Activated naive CD8-positive, alpha-beta T cell treated with anti-CD3 and anti-CD28 coated beads, Interleukin-2, amount 10 ng/mL, durations not matched to agents 7 days and 5 days (primary cell): ENCODE measurements around the gene CCDC146. TPM values are rescaled to one million over a fixed set of nuclear protein-coding genes. Genes with fewer than 3 reads are reported as not detected.
"Not testable (repeated sequence)": the region's sequence is repeated elsewhere in the genome, so short reads cannot be mapped to it uniquely, and the experiment has no call there.

Source experiments
- ATAC-seq: fragments of 150-1000 bp; cut with Tn5 transposase; one replicate; pipeline ENCODE4 v1.10.0; 2021; ENCODE audit warnings: low read depth, moderate library complexity
- POLR2A ChIA-PET: fragments of 350-600 bp; sonication (Branson Sonifier 250); formaldehyde crosslinking; loops from one replicate; lab custom pipeline; 2021; ENCODE audit warnings: antibody characterized with exemption; lab: Charles Lee
- DNase-seq: peaks from one replicate; pipeline ENCODE4 v3.0.0; 2021
- H3K27ac Mint-ChIP-seq: one replicate; pipeline ENCODE4 v1.8.0; 2022; ENCODE audit warnings: mild to moderate bottlenecking, mixed read lengths
- H3K27me3 Mint-ChIP-seq: one replicate; pipeline ENCODE4 v1.8.0; 2022; ENCODE audit warnings: mild to moderate bottlenecking, moderate library complexity, mixed read lengths
- H3K36me3 Mint-ChIP-seq: one replicate; pipeline ENCODE4 v1.8.0; 2021; ENCODE audit warnings: mild to moderate bottlenecking, mixed read lengths
- H3K4me1 Mint-ChIP-seq: one replicate; pipeline ENCODE4 v1.8.0; 2021; ENCODE audit warnings: mixed read lengths
- H3K4me3 Mint-ChIP-seq: one replicate; pipeline ENCODE4 v1.8.0; 2022; ENCODE audit warnings: mild to moderate bottlenecking, moderate library complexity, mixed read lengths
- H3K9me3 Mint-ChIP-seq: one replicate; pipeline ENCODE4 v1.8.0; 2021; ENCODE audit warnings: mixed read lengths
- total RNA-seq, 2 experiments: library from RNA; stranded (reverse); gene quantifications; one replicate each; pipeline ENCODE4 v1.2.3, GENCODE V29; 2021

Gene CCDC146
- total RNA-seq, 2 experiments from 2014 or later = 9.9 to 10.8 TPM

GRCh38 chr7:77199013-77199966 lies 76.9 kb downstream of the CCDC146 start, which contains the start of gene FGL2:
TSS of gene FGL2 (minus strand) at chr7:77199819. CDS start at chr7:77199793, 26 bp downstream.
- Mint-ChIP-seq H3K4me3 (peak within 1 kb of the TSS; percentile 93), H3K9me3 (no peaks in the 10 kb centered on the region), H3K4me1 (peaks cover 44% of the 10 kb centered on the region), H3K27me3 (no peaks in the 10 kb centered on the region), H3K36me3 (peaks cover 6% of the 10 kb centered on the region), H3K27ac (peak within 1 kb of the TSS; percentile 94)
- ATAC-seq (peak; percentile 86), DNase-seq (peak; percentile 53)
- POLR2A ChIA-PET = interaction anchor here (1.1 to 1.7 kb wide), 4 partner anchors 9 to 48 kb away, joined by 3 to 4 read pairs (median 3); no protein-coding TSS in a partner anchor

- H3K4me3 Mint-ChIP-seq = peak overlapping the region; percentile 93
- peak overlapping the region; percentile 94 for H3K27ac Mint-ChIP-seq
- DNase-seq (no peak), ATAC-seq (no peak)
- H3K36me3 Mint-ChIP-seq = peaks cover 6% of the 10 kb centered on the region
- POLR2A ChIA-PET = interaction anchor here (0.9 to 1.7 kb wide), 3 partner anchors 17 to 47 kb away, joined by 3 to 4 read pairs (median 3); no protein-coding TSS in a partner anchor
- no peaks in the 10 kb centered on the region for H3K9me3 Mint-ChIP-seq
- H3K27me3 Mint-ChIP-seq = no peaks in the 10 kb centered on the region
- peaks cover 42% of the 10 kb centered on the region for H3K4me1 Mint-ChIP-seq
These were observed 78.1 kb downstream of the CCDC146 start for GRCh38 chr7:77200542-77200941.

GRCh38 chr7:77202481-77202976 lies 80.1 kb downstream of the CCDC146 start:
- ATAC-seq = no peak

GRCh38 chr7:77205706-77206105 lies 83.3 kb downstream of the CCDC146 start:
- ATAC-seq (no peak), DNase-seq (no peak)
- H3K4me1 Mint-ChIP-seq = peaks cover 14% of the 10 kb centered on the region
- peaks cover 18% of the 10 kb centered on the region for H3K36me3 Mint-ChIP-seq
- H3K27me3 Mint-ChIP-seq = no peaks in the 10 kb centered on the region
- peaks cover 13% of the 10 kb centered on the region for H3K9me3 Mint-ChIP-seq
- POLR2A ChIA-PET = no interaction called here
- H3K4me3 Mint-ChIP-seq = no peak overlapping the region
- H3K27ac Mint-ChIP-seq = no peak overlapping the region

More at GRCh38 chr7:77202481-77202976, 80.1 kb downstream of the CCDC146 start:
- no peak for DNase-seq
- peaks cover 33% of the 10 kb centered on the region for H3K4me1 Mint-ChIP-seq
- no peaks in the 10 kb centered on the region for H3K27me3 Mint-ChIP-seq
- H3K36me3 Mint-ChIP-seq = no peaks in the 10 kb centered on the region
- H3K9me3 Mint-ChIP-seq = no peaks in the 10 kb centered on the region
- H3K27ac Mint-ChIP-seq = no peak overlapping the region
- no peak overlapping the region for H3K4me3 Mint-ChIP-seq
- POLR2A ChIA-PET = no interaction called here

- Mint-ChIP-seq H3K4me3 (no peak overlapping the region), H3K36me3 (peaks cover 18% of the 10 kb centered on the region), H3K27ac (no peak overlapping the region), H3K27me3 (no peaks in the 10 kb centered on the region), H3K4me1 (peaks cover 2% of the 10 kb centered on the region), H3K9me3 (peaks cover 18% of the 10 kb centered on the region)
- no peak for DNase-seq
- POLR2A ChIA-PET = no interaction called here
- no peak for ATAC-seq
These were observed 86.0 kb downstream of the CCDC146 start for GRCh38 chr7:77208416-77208815.

DNA sequence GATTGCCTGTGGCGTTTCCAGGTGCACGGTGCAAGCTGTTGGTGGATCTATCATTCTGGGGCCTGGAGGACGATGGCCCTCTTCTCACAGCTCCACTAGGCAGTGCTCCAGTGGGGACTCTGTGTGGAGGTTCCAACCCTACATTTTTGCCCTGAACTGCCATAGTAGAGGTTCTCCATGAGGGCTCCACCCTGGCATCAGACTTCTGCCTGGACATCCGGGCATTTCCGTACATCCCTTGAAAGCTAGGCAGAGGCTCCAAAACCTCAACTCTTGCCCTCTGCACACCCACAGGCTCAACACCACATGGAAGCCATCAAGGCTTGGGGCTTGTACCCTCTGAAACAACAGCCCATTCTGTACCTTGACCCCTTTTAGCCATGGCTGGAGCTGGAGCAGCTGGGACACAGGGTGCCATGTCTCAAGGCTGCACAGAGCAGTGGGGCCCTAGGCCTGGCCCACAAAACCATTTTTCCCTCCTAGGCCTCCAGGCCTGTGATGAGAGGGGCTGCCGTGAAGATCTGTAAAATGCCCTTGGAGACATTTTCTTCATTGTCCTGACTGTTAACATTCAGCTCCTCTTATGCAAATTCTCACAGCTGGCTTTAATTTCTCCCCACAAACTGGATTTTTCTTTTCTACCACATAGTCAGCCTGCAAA lies 87.2 kb downstream of the CCDC146 start:
- DNase-seq = no peak
- POLR2A ChIA-PET = no interaction called here
- Mint-ChIP-seq H3K4me3 (no peak overlapping the region), H3K4me1 (peaks cover 2% of the 10 kb centered on the region), H3K27ac (no peak overlapping the region), H3K9me3 (peaks cover 18% of the 10 kb centered on the region), H3K36me3 (peaks cover 18% of the 10 kb centered on the region), H3K27me3 (no peaks in the 10 kb centered on the region)
- no peak for ATAC-seq

DNA sequence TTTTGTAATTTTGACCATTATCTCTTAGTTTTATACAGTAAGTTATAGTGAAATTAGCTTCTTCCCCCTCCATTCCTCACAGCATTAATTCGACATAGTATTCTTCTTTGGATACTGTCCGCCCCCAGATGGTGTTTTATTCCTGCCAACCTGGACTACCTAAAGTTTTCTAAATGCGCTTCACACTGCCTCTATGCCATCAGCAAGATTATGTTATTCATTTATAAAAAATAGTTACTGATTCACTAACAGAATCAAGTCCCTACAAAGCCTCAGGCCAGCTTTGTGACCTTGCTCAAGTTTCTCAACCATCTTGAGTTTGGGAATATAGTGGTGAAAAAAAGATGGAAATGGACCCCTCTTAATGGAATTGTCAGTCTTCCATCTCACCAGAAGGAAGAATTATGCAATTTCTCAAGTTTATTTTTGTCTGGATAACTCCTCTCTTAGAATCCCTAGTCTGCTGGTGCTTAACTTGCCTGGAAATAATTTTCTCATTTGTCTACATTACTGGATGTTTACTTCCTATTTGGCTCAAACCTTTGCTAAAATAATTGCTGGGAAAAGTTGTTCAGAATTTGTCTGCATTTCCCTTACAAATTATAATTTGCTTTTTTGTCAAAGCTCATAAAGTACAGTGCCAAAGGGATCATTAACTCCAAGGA lies 93.9 kb downstream of the CCDC146 start:
- Mint-ChIP-seq H3K4me1 (peaks cover under 1% of the 10 kb centered on the region), H3K4me3 (no peak overlapping the region), H3K36me3 (peaks cover 12% of the 10 kb centered on the region), H3K9me3 (peaks cover 9% of the 10 kb centered on the region), H3K27ac (no peak overlapping the region), H3K27me3 (no peaks in the 10 kb centered on the region)
- DNase-seq (no peak), ATAC-seq (no peak)
- POLR2A ChIA-PET = no interaction called here

DNA sequence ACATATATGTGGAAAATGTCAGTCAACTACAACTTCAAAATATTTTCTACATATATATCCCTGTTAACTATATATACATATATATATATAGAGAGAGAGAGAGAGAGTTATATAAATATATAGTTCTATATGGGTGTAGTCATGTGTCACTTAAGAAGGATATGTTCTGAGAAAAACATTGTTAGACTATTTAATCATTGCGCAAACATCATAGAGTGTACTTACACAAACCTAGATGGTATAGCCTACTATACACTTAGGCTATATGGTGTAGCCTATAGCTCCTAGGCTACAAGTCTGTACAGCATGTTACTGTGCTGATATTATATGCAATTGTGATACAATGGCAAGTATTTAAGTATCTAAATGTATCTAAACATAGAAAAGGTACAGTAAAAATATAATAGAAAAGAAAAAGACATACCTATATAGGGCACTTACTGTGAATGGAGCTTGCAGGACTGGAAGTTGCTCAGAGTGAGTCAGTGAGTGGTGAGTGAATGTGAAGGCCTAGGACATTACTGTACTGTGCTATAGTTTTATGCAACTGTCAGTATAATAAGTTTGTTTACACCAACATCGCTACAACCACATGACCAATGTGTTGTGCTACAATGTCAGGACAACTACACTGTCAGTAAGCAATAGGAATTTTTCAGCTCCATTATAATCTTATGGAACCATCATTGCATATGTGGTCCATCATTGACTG lies 95.2 kb downstream of the CCDC146 start:
- Mint-ChIP-seq H3K4me1 (peaks cover 8% of the 10 kb centered on the region), H3K36me3 (peaks cover 15% of the 10 kb centered on the region), H3K4me3 (no peak overlapping the region), H3K27ac (no peak overlapping the region), H3K9me3 (peaks cover 9% of the 10 kb centered on the region), H3K27me3 (no peaks in the 10 kb centered on the region)
- POLR2A ChIA-PET = interaction anchor here (0.7 kb wide), 1 partner anchor 17 kb away, joined by 3 read pairs; no protein-coding TSS in a partner anchor
- DNase-seq = no peak
- no peak for ATAC-seq

DNA sequence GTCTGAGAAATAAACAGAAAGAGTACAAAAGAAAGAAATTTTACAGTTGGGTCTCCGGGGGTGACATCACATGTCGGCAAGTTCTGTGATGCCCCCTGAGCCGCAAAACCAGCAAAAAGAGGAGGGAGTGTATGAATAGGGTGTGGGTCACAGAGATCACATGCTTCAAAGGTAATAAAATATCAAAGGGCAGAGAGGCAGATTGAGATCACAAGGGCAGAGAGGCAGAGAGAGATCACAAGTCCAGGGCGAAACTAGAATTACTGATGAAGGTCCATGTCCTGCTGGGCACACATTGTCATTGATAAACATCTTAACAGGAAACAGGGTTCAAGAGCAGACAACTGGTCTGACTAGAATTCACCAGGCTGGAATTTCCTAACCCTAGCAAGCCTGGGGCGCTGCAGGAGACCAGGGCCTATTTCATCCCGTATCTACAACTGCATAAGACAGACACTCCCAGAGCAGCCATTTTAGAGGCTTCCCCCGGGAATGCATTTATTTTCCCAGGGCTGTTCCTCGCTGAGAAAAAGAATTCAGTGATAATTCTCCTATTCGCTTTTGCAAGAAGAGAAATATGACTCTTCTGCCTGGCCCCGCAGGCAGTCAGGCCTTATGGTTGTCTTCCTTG lies 97.4 kb downstream of the CCDC146 start:
- DNase-seq, H3K4me3 Mint-ChIP-seq, H3K27me3 Mint-ChIP-seq, ATAC-seq, POLR2A ChIA-PET, H3K27ac Mint-ChIP-seq, H3K9me3 Mint-ChIP-seq: not testable (repeated sequence)
- Mint-ChIP-seq H3K36me3 (peaks cover 19% of the 10 kb centered on the region), H3K4me1 (peaks cover 16% of the 10 kb centered on the region)

- no peak overlapping the region for H3K27ac Mint-ChIP-seq
- ATAC-seq (no peak), DNase-seq (no peak)
- no peaks in the 10 kb centered on the region for H3K27me3 Mint-ChIP-seq
- H3K4me1 Mint-ChIP-seq = peaks cover 16% of the 10 kb centered on the region
- POLR2A ChIA-PET = no interaction called here
- H3K36me3 Mint-ChIP-seq = peaks cover 19% of the 10 kb centered on the region
- H3K9me3 Mint-ChIP-seq = peaks cover 8% of the 10 kb centered on the region
- no peak overlapping the region for H3K4me3 Mint-ChIP-seq
These were observed 99.7 kb downstream of the CCDC146 start for GRCh38 chr7:77222065-77222464.

DNA sequence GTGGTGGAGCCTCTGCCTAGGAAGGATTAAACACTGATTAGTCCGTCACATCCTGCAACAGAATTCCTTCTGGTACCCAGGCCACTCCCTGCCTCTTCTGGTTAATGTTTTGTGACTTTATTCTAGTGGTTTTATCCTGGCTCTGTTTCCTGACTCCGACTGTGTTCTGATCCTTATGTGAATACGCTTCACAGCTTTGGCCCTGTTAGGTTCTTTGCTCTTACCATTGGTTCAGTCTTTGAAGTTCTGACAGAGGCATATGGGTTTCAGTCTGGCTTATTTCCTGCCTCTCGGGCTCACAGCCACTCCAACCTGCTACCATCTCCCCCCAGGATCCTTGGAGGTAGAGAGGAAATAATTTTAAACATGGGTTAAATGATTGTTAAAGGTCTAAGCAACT lies 100.4 kb downstream of the CCDC146 start:
- DNase-seq = no peak
- H3K4me3 Mint-ChIP-seq = no peak overlapping the region
- peak; percentile 82 for ATAC-seq
- peaks cover 19% of the 10 kb centered on the region for H3K36me3 Mint-ChIP-seq
- peaks cover 8% of the 10 kb centered on the region for H3K9me3 Mint-ChIP-seq
- POLR2A ChIA-PET = no interaction called here
- peaks cover 16% of the 10 kb centered on the region for H3K4me1 Mint-ChIP-seq
- no peak overlapping the region for H3K27ac Mint-ChIP-seq
- H3K27me3 Mint-ChIP-seq = no peaks in the 10 kb centered on the region

DNA sequence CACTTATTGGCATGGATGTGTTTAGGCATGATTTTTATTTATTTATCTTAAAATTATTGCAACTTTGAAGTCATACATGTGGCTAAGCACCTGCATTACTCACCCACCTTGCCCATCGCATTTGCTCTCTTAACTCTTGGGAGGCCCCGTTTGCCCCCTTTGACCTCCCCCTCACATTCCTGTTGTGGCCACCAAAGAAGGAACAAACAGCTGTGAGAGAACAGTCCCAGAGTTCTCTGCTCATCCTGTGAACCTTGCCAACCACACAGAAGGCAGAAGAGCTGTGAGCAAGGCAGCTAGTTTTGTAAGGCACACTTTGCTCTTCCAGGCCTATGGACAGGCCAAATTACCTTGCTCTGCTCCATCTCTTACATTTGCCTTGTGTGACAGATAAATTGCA lies 100.8 kb downstream of the CCDC146 start:
- Mint-ChIP-seq H3K4me3 (no peak overlapping the region), H3K9me3 (peaks cover 8% of the 10 kb centered on the region), H3K36me3 (peaks cover 19% of the 10 kb centered on the region), H3K27me3 (no peaks in the 10 kb centered on the region), H3K4me1 (peaks cover 16% of the 10 kb centered on the region), H3K27ac (no peak overlapping the region)
- DNase-seq = no peak
- POLR2A ChIA-PET = no interaction called here
- ATAC-seq = no peak
